ENCODE data around the gene PAPSS1. TPM values are rescaled to one million over a fixed set of nuclear protein-coding genes. Genes with fewer than 3 reads are reported as not detected.

The PAPSS1 gene
- total and polyA plus RNA-seq, 7 donors = 20.6 to 30.0 (median 25.5) TPM

DNA sequence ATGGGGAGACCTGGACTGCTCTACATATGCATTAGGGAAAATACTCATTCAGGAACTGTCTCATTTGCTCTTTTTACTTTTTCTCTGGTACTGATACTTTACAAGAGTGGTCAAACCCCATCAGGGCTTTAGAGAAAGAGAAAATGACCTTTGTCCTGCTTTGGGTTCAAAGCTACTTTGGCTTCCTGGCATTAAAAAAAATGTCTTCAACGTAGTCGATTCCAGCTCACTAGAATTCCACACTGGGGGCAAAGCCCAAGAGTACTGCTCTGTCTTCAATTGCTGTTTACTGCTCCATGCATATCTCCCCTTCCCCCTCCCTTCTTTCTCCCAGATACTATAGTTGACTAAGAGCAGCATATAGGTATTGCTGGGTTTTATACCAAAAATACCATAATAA, 98.0 kb downstream of the PAPSS1 start:
- intact Hi-C loops (cut with DNase I) = no loop called here
- Histone ChIP-seq H3K9me3 (peaks cover 0 to 4% (median 0%) of the 10 kb centered on the region in 4 donors), H3K4me3 (no peak overlapping the region), H3K36me3 (peaks cover 0 to 6% (median 0%) of the 10 kb centered on the region in 4 donors), H3K27ac (no peak overlapping the region), H3K4me1 (peaks cover 0 to 24% (median 5%) of the 10 kb centered on the region in 4 donors), H3K27me3 (no peaks in the 10 kb centered on the region)
- TF ChIP-seq, protein P1, sequence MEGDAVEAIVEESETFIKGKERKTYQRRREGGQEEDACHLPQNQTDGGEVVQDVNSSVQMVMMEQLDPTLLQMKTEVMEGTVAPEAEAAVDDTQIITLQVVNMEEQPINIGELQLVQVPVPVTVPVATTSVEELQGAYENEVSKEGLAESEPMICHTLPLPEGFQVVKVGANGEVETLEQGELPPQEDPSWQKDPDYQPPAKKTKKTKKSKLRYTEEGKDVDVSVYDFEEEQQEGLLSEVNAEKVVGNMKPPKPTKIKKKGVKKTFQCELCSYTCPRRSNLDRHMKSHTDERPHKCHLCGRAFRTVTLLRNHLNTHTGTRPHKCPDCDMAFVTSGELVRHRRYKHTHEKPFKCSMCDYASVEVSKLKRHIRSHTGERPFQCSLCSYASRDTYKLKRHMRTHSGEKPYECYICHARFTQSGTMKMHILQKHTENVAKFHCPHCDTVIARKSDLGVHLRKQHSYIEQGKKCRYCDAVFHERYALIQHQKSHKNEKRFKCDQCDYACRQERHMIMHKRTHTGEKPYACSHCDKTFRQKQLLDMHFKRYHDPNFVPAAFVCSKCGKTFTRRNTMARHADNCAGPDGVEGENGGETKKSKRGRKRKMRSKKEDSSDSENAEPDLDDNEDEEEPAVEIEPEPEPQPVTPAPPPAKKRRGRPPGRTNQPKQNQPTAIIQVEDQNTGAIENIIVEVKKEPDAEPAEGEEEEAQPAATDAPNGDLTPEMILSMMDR (IDR thresholded peaks at IDR 0.05) = no peak
- no peak for DNase-seq
- 94 to 96% methylated on average over 2 of the region's 2 CpGs for WGBS, 2 donors

DNA sequence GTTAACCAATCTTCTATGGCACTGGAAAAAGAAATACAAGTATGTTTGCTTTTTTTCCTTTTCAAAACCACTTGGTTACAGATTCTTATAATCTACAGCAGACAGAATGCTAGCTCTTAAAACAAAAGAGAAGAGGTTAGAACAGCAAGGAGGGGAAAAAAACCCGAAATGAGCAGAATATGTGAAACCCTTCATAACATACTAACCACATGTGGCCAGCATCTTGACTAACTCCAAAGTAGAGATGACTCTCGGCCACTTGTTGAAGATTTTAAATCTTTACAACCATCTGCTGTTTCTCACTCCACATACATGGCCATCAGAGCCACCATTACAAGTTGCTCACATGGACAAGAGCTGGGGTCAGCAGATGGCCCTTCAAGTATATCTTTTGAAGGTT, 100.3 kb downstream of the PAPSS1 start:
- peak overlapping the region in 3 of 4 donors; percentile 2 to 33 (median 11) for H3K27ac ChIP-seq

DNA sequence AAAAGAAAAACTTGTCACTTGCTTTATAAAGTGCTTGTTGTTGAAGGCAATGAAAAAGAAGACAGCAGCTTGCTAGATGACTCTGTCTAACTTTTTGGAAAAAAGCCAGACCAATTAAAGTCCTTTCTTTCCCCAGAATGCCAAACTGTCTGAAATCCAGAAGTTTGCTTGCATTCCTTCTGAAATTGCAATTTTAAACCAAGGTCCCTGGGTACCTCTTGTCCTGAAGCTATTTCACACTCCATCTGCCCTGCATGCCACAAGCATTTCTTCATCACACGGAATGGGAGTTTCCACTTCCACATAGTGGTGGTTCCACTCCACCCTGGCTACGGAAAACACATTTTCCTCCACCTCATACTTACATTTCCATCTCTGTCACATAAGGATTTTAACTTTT, 101.0 kb downstream of the PAPSS1 start:
- peaks cover 0 to 6% (median under 1%) of the 10 kb centered on the region in 4 donors for H3K36me3 ChIP-seq
- DNase-seq = no peak
- H3K27me3 ChIP-seq = no peaks in the 10 kb centered on the region
- WGBS, 2 donors = 80 to 86% methylated on average over 2 of the region's 2 CpGs
- TF ChIP-seq EP300 (IDR thresholded peaks at IDR 0.05) (no peak), POLR2AphosphoS5 (IDR thresholded peaks at IDR 0.05) (no peak), POLR2A (IDR thresholded peaks at IDR 0.05) (no peak)
- TF ChIP-seq, protein P1 (IDR thresholded peaks at IDR 0.05) = no peak
- H3K4me1 ChIP-seq = peaks cover 0 to 26% (median 5%) of the 10 kb centered on the region in 4 donors
- H3K9me3 ChIP-seq = peaks cover 0 to 4% (median 0%) of the 10 kb centered on the region in 4 donors
- peak overlapping the region; percentile 2 to 33 (median 20) for H3K27ac ChIP-seq
- intact Hi-C loops (cut with DNase I) = no loop called here
- H3K4me3 ChIP-seq = no peak overlapping the region

More for the DNA sequence above, 100.3 kb downstream of the PAPSS1 start:
- peaks cover 0 to 4% (median 0%) of the 10 kb centered on the region in 4 donors for H3K9me3 ChIP-seq
- no peak overlapping the region for H3K4me3 ChIP-seq
- peaks cover 0 to 6% (median 0%) of the 10 kb centered on the region in 4 donors for H3K36me3 ChIP-seq
- TF ChIP-seq POLR2AphosphoS5 (IDR thresholded peaks at IDR 0.05) (no peak), POLR2A (IDR thresholded peaks at IDR 0.05) (no peak), EP300 (IDR thresholded peaks at IDR 0.05) (no peak)
- TF ChIP-seq, protein P1 (IDR thresholded peaks at IDR 0.05) = no peak
- 87% methylated on average over 2 of the region's 2 CpGs for WGBS, 2 donors
- intact Hi-C loops (cut with DNase I) = no loop called here
- no peaks in the 10 kb centered on the region for H3K27me3 ChIP-seq
- DNase-seq = no peak
- peaks cover 0 to 26% (median 5%) of the 10 kb centered on the region in 4 donors for H3K4me1 ChIP-seq

DNA sequence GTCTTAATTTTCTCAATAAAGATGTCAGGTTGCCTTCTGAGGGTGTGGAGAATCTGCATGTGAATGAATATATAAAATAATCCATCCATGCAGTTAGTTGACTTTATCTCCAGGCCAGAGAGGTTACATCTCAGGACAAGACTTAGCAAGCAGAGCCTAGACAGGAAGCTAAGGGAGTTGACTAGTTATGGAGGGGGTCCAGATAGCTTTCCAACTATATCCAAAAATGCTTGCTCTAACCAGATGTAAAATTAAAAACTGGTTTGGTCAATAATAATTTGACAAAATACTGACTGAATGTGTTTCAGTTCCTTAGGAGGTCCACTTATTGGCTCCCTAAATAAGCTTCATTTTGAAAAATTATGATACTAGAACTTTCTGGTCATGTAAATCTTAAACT, 101.4 kb downstream of the PAPSS1 start:
- Histone ChIP-seq H3K9me3 (peaks cover 0 to 4% (median 0%) of the 10 kb centered on the region in 4 donors), H3K27ac (peak overlapping the region in 3 of 4 donors; percentile 2 to 28 (median 11)), H3K36me3 (peaks cover 0 to 6% (median 2%) of the 10 kb centered on the region in 4 donors), H3K4me3 (no peak overlapping the region), H3K27me3 (no peaks in the 10 kb centered on the region), H3K4me1 (peaks cover 0 to 26% (median 5%) of the 10 kb centered on the region in 4 donors)
- intact Hi-C loops (cut with DNase I) = no loop called here
- TF ChIP-seq EP300 (IDR thresholded peaks at IDR 0.05) = no peak
- TF ChIP-seq, protein P1 (IDR thresholded peaks at IDR 0.05) = no peak
- TF ChIP-seq POLR2A (IDR thresholded peaks at IDR 0.05) = no peak
- TF ChIP-seq POLR2AphosphoS5 (IDR thresholded peaks at IDR 0.05) = no peak
- DNase-seq = no peak

DNA sequence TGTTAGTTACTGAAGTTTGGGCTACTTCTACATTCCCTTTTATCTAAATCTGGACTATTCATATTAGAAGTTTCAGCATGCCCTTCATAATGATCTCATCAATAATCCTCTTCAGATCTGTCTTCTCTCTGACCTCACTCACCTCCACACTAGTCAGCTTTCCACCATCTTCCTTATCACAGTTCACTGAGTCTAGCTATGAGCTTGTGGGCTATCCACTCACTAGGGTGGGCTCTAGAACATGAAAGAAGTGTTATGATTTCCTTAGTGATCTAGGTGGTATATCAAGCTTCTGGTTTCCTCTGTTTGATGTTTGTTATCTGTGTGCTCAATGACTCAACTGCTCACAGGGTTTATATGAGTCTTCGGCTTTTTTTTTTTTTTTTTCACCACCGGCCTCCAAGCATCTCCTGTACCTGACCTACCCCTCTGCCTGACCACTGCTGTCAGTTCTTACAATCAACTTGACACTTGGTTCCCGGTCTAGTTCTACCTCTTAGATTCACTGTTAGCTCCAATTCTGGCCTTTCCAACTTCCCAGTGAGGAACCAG, 103.1 kb downstream of the PAPSS1 start:
- TF ChIP-seq, protein P1 (IDR thresholded peaks at IDR 0.05) = no peak
- TF ChIP-seq POLR2AphosphoS5 (IDR thresholded peaks at IDR 0.05) (no peak), EP300 (IDR thresholded peaks at IDR 0.05) (no peak), POLR2A (IDR thresholded peaks at IDR 0.05) (no peak)
- intact Hi-C loops (cut with DNase I) = no loop called here
- H3K4me3 ChIP-seq = no peak overlapping the region
- H3K27me3 ChIP-seq = no peaks in the 10 kb centered on the region
- H3K27ac ChIP-seq = no peak overlapping the region
- no peak for DNase-seq
- no peaks in the 10 kb centered on the region for H3K9me3 ChIP-seq
- H3K4me1 ChIP-seq = peaks cover 0 to 26% (median 5%) of the 10 kb centered on the region in 4 donors
- peaks cover 0 to 4% (median 0%) of the 10 kb centered on the region in 4 donors for H3K36me3 ChIP-seq
- 91 to 95% methylated on average over 3 of the region's 3 CpGs for WGBS, 2 donors
